IMR-90 (cell line): Measurements from ENCODE around the gene TRIP6. TPM values are rescaled to one million over a fixed set of nuclear protein-coding genes. Genes with fewer than 3 reads are reported as not detected.

Source experiments
- ATAC-seq: fragments of 200-7000 bp; cut with Tn5 transposase; 2 replicates; pipeline ENCODE4 v1.9.1; 2020; ENCODE audit warnings: low read depth, mild to moderate bottlenecking, moderate library complexity
- BruUV-seq: library from RNA; stranded (reverse); fragments of 400-500 nt; replicated peaks from 2 replicates; lab custom pipeline; 2021; lab: Mats Ljungman, UMichigan
- CTCF ChIA-PET: fragments of 300-600 bp; formaldehyde crosslinking; extraction: SDS; loops from one replicate; lab custom pipeline; 2021; ENCODE audit warnings: antibody characterized with exemption; lab: Yijun Ruan, JAX
- POLR2A ChIA-PET: fragments of 300-600 bp; sonication (Branson Sonifier 250); formaldehyde crosslinking; loops from one replicate; lab custom pipeline; 2022; ENCODE audit warnings: antibody characterized with exemption; ENCODE audit not compliant: unreplicated experiment; lab: Charles Lee
- DNase-seq: peaks from one replicate; pipeline ENCODE4 v3.0.0; 2013
- H2AFZ ChIP-seq: replicated peaks from 2 replicates; pipeline ENCODE3; 2013; ENCODE audit warnings: low read length, mild to moderate bottlenecking; ENCODE audit not compliant: poor library complexity
- H2AK5ac ChIP-seq: 2 replicates; pipeline ENCODE4 v1.6.1; 2013; ENCODE audit warnings: low read depth, low read length, inconsistent platforms
- H2AK9ac ChIP-seq: replicated peaks from 2 replicates; pipeline ENCODE3; 2013; ENCODE audit warnings: mild to moderate bottlenecking, low read depth, low read length, moderate library complexity; ENCODE audit not compliant: poor library complexity
- H2BK120ac ChIP-seq: 2 replicates; pipeline ENCODE4 v1.6.1; 2013; ENCODE audit warnings: low read depth, low read length, inconsistent platforms
- H2BK15ac ChIP-seq: 3 replicates; pipeline ENCODE4 v1.6.1; 2013; ENCODE audit warnings: low read depth, low read length, inconsistent platforms
- H2BK20ac ChIP-seq: 2 replicates; pipeline ENCODE4 v1.6.1; 2013; ENCODE audit warnings: low read depth, mild to moderate bottlenecking, inconsistent platforms, low read length, moderate library complexity
- H2BK5ac ChIP-seq: 2 replicates; pipeline ENCODE4 v1.6.1; 2013; ENCODE audit warnings: mild to moderate bottlenecking, low read depth, low read length, inconsistent platforms; ENCODE audit not compliant: poor library complexity, severe bottlenecking
- H3K14ac ChIP-seq: replicated peaks from 2 replicates; pipeline ENCODE4 v1.6.1; 2013; ENCODE audit warnings: low read depth, low read length, inconsistent platforms
- H3K18ac ChIP-seq: 2 replicates; pipeline ENCODE4 v1.6.1; 2013; ENCODE audit warnings: low read depth, low read length, control low read depth
- H3K23ac ChIP-seq: 2 replicates; pipeline ENCODE4 v1.6.1; 2013; ENCODE audit warnings: low read depth, low read length, inconsistent platforms
- H3K27ac ChIP-seq: 2 replicates; pipeline ENCODE4 v1.5.1; 2013; ENCODE audit warnings: mild to moderate bottlenecking, control low read depth, low read length; ENCODE audit not compliant: insufficient read depth
- H3K27me3 ChIP-seq: 2 replicates; pipeline ENCODE4 v1.6.1; 2013; ENCODE audit warnings: low read length; ENCODE audit not compliant: control insufficient read depth, insufficient read depth
- H3K36me3 ChIP-seq: 2 replicates; pipeline ENCODE4 v1.6.1; 2013; ENCODE audit warnings: low read length, mixed read lengths; ENCODE audit not compliant: control insufficient read depth, insufficient read depth
- H3K4ac ChIP-seq: 2 replicates; pipeline ENCODE4 v1.6.1; 2013; ENCODE audit warnings: low read depth, low read length, inconsistent platforms
- H3K4me1 ChIP-seq: 2 replicates; pipeline ENCODE4 v1.6.1; 2013; ENCODE audit warnings: low read length, mixed read lengths; ENCODE audit not compliant: control insufficient read depth, insufficient read depth
- H3K4me2 ChIP-seq: 2 replicates; pipeline ENCODE4 v1.6.1; 2013; ENCODE audit warnings: low read depth, mild to moderate bottlenecking, control low read depth, low read length, moderate library complexity
- H3K4me3 ChIP-seq: 2 replicates; pipeline ENCODE4 v1.5.1; 2013; ENCODE audit warnings: low read depth, mild to moderate bottlenecking, control low read depth, low read length, moderate library complexity; ENCODE audit not compliant: insufficient read depth
- H3K56ac ChIP-seq: 2 replicates; pipeline ENCODE4 v1.6.1; 2013; ENCODE audit warnings: low read length, inconsistent platforms; ENCODE audit not compliant: insufficient read depth; ENCODE audit errors: extremely low read depth
- H3K79me1 ChIP-seq, 2 experiments: 2 replicates each; pipeline ENCODE4 v1.6.1; 2013; ENCODE audit warnings: low read length in 2 of 2, inconsistent platforms in 1 of 2, low read depth in 1 of 2
- H3K9ac ChIP-seq: 2 replicates; pipeline ENCODE4 v1.6.1; 2013; ENCODE audit warnings: low read depth, low read length, control low read depth
- H3K9me1 ChIP-seq: 2 replicates; pipeline ENCODE4 v1.6.1; 2013; ENCODE audit warnings: low read length, inconsistent platforms; ENCODE audit not compliant: insufficient read depth
- H3K9me3 ChIP-seq: 2 replicates; pipeline ENCODE4 v1.6.1; 2013; ENCODE audit warnings: low read length; ENCODE audit not compliant: control insufficient read depth, insufficient read depth
- H4K20me1 ChIP-seq: 2 replicates; pipeline ENCODE4 v1.6.1; 2013; ENCODE audit warnings: low read length, inconsistent platforms; ENCODE audit not compliant: insufficient read depth
- H4K5ac ChIP-seq: 2 replicates; pipeline ENCODE4 v1.6.1; 2013; ENCODE audit warnings: mild to moderate bottlenecking, low read depth, low read length, control low read depth
- H4K8ac ChIP-seq, 2 experiments: 2 replicates each; pipeline ENCODE4 v1.6.1; 2013; ENCODE audit warnings: low read depth in 2 of 2, low read length in 2 of 2, control low read depth in 1 of 2, inconsistent platforms in 1 of 2
- H4K91ac ChIP-seq: 2 replicates; pipeline ENCODE4 v1.6.1; 2013; ENCODE audit warnings: low read depth, low read length, inconsistent platforms; ENCODE audit not compliant: insufficient read depth
- BHLHE40 ChIP-seq: fragments of 150-350 bp; IDR thresholded peaks from 2 replicates; pipeline ENCODE4 v1.6.1; 2016; ENCODE audit warnings: mild to moderate bottlenecking, low read depth, low read length
- CEBPB ChIP-seq: IDR thresholded peaks from 2 replicates; pipeline ENCODE4 v1.6.1; 2012; ENCODE audit warnings: low read depth, low read length, improper control_type of control experiment
- CHD1 ChIP-seq: IDR thresholded peaks from 2 replicates; pipeline ENCODE4 v1.6.1; 2012; ENCODE audit warnings: low read depth, low read length, improper control_type of control experiment
- CTCF ChIP-seq: conservative IDR thresholded peaks from 2 replicates; pipeline ENCODE4 v1.5.1; 2012; ENCODE audit warnings: mild to moderate bottlenecking, low read depth, low read length, improper control_type of control experiment
- FOS ChIP-seq: fragments of 150-350 bp; IDR thresholded peaks from 2 replicates; pipeline ENCODE4 v1.6.1; 2016; ENCODE audit warnings: low read depth, low read length
- MAFK ChIP-seq: IDR thresholded peaks from 2 replicates; pipeline ENCODE4 v1.6.1; 2012; ENCODE audit warnings: low read depth, low read length, improper control_type of control experiment
- MAZ ChIP-seq: IDR thresholded peaks from 2 replicates; pipeline ENCODE4 v1.6.1; 2012; ENCODE audit warnings: low read depth, mild to moderate bottlenecking, low read length, improper control_type of control experiment, moderate library complexity, borderline replicate concordance
- MXI1 ChIP-seq: IDR thresholded peaks from 2 replicates; pipeline ENCODE4 v1.6.1; 2012; ENCODE audit warnings: low read depth, mild to moderate bottlenecking, low read length, moderate library complexity, borderline replicate concordance
- NFE2L2 ChIP-seq: fragments of 150-350 bp; IDR thresholded peaks from 2 replicates; pipeline ENCODE4 v1.6.1; 2016; ENCODE audit warnings: low read depth, mild to moderate bottlenecking, low read length
- POLR2A ChIP-seq: IDR thresholded peaks from 2 replicates; pipeline ENCODE4 v1.6.1; 2012; ENCODE audit warnings: mild to moderate bottlenecking, low read depth, low read length
- RAD21 ChIP-seq: IDR thresholded peaks from 2 replicates; pipeline ENCODE4 v1.6.1; 2012; ENCODE audit warnings: low read length, improper control_type of control experiment
- RCOR1 ChIP-seq: IDR thresholded peaks from 2 replicates; pipeline ENCODE4 v1.6.1; 2012; ENCODE audit warnings: mild to moderate bottlenecking, low read length, improper control_type of control experiment; ENCODE audit not compliant: insufficient replicate concordance
- RFX5 ChIP-seq: IDR thresholded peaks from 2 replicates; pipeline ENCODE4 v1.8.0; 2012; ENCODE audit warnings: low read depth, mild to moderate bottlenecking, low read length, moderate library complexity
- SMC3 ChIP-seq: fragments of 150-350 bp; IDR thresholded peaks from 2 replicates; pipeline ENCODE4 v1.6.1; 2016; ENCODE audit warnings: low read depth, mild to moderate bottlenecking, antibody characterized with exemption, low read length, moderate library complexity
- USF2 ChIP-seq: fragments of 150-350 bp; IDR thresholded peaks from 2 replicates; pipeline ENCODE4 v1.6.1; 2017; ENCODE audit warnings: mild to moderate bottlenecking, antibody characterized with exemption, low read length, low read depth
- WGBS, 2 experiments: methylation state at CpG; one replicate each; pipeline versions ENCODE4 v1.1.5 to v1.1.7; 2013; ENCODE audit warnings: missing lambda C conversion rate in 2 of 2; ENCODE audit not compliant: insufficient read length in 1 of 2; ENCODE audit errors: extremely low coverage in 2 of 2; 5-methylcytosine and 5-hydroxymethylcytosine counted together
- dilution Hi-C: fragments of 300-500 bp; cut with HindIII; formaldehyde crosslinking; loops from one replicate; pipeline ENCODE4 v1.14.3; 2018; ENCODE audit warnings: low sequenced_read_pairs; ENCODE audit not compliant: unreplicated experiment
- in situ Hi-C: fragments of 300-500 bp; cut with MboI; formaldehyde crosslinking; loops from 3 replicates; pipeline ENCODE4 v1.14.3; 2019; ENCODE audit warnings: low sequenced_read_pairs, inconsistent platforms, mixed read lengths
- intact Hi-C: fragments of 100-400 bp; cut with micrococcal nuclease; formaldehyde crosslinking; loops from 2 replicates; pipeline ENCODE4 v1.10.0; 2022
- polyA plus RNA-seq, 3 experiments: library from polyadenylated mRNA; depleted of rRNA; stranded (reverse); fragments of >200 nt; gene quantifications; 2 replicates each; pipeline ENCODE4 v1.2.3, GENCODE V29; 2012; ENCODE audit warnings: low replicate concordance in 1 of 3
- total RNA-seq: library from RNA; depleted of rRNA; stranded (reverse); fragments of >200 nt; gene quantifications from 2 replicates; pipeline ENCODE4 v1.2.3, GENCODE V29; 2012

TRIP6 gene
- total and polyA plus RNA-seq, 2 of the 4 experiments (the other 2 are of a cell fraction): 36.4 to 72.3 TPM

- WGBS, 2 experiments: 96% methylated on average over 23 of the region's 31 CpGs; no CpG with 5 or more reads in 1 of the 2 experiments
- no peak overlapping the region for H2BK20ac ChIP-seq
- H3K4ac ChIP-seq: no peak overlapping the region
- H2AK5ac ChIP-seq: no peak overlapping the region
- H4K91ac ChIP-seq: no peak overlapping the region
- no peak overlapping the region for H4K8ac ChIP-seq
- no peak overlapping the region for H3K27ac ChIP-seq
- H2BK5ac ChIP-seq: no peak overlapping the region
- no peak overlapping the region for H3K9ac ChIP-seq
- H3K79me1 ChIP-seq: peaks cover 7 to 50% of the 10 kb centered on the region in 2 experiments; a peak in 3 of 4 replicates
- no peak overlapping the region for H3K14ac ChIP-seq
- H3K4me1 ChIP-seq: peaks cover 9% of the 10 kb centered on the region
- no peaks in the 10 kb centered on the region for H3K9me1 ChIP-seq
- POLR2A ChIA-PET: no interaction called here
- ATAC-seq (no peak), DNase-seq (no peak)
- CTCF ChIA-PET: no interaction called here
- H3K56ac ChIP-seq: no peak overlapping the region
- dilution Hi-C loops: no loop called here
- peaks cover 30% of the 10 kb centered on the region for H4K20me1 ChIP-seq
- no peak overlapping the region for H2BK15ac ChIP-seq
- no peak overlapping the region for H4K5ac ChIP-seq
- H3K36me3 ChIP-seq: peaks cover 44% of the 10 kb centered on the region
- H2AK9ac ChIP-seq: no peak overlapping the region
- in situ Hi-C loops: loop anchor here (10.0 kb wide), 1 partner anchor 119 kb away; the partner anchor contains the start of gene POP7
- BruUV-seq: no TSS peak
- H3K4me2 ChIP-seq: no peak overlapping the region
- H2BK120ac ChIP-seq: no peak overlapping the region
- no peak overlapping the region for H3K18ac ChIP-seq
- no peaks in the 10 kb centered on the region for H3K27me3 ChIP-seq
- H3K23ac ChIP-seq: no peak overlapping the region
- H3K4me3 ChIP-seq: no peak overlapping the region
- no peak overlapping the region for H2AFZ ChIP-seq
- H3K9me3 ChIP-seq: no peaks in the 10 kb centered on the region
- intact Hi-C loops: no loop called here
- no peak for TF ChIP-seq FOS
- TF ChIP-seq RCOR1: no peak
- TF ChIP-seq SMC3: no peak
- TF ChIP-seq RAD21: no peak
- no peak for TF ChIP-seq CTCF
- no peak for TF ChIP-seq USF2
- no peak for TF ChIP-seq POLR2A
- no peak for TF ChIP-seq NFE2L2
- TF ChIP-seq MAFK: no peak
- no peak for TF ChIP-seq MXI1
- no peak for TF ChIP-seq RFX5
- TF ChIP-seq CHD1: no peak
- TF ChIP-seq CEBPB: no peak
- TF ChIP-seq MAZ: no peak
- TF ChIP-seq BHLHE40: no peak
Measured at GRCh38 chr7:100823534-100823933, 43.7 kb upstream of the TRIP6 start.
